ENCODE measurements around the gene ZCCHC13. TPM values are rescaled to one million over a fixed set of nuclear protein-coding genes. Genes with fewer than 3 reads are reported as not detected.
"Not testable (repeated sequence)": the region's sequence is repeated elsewhere in the genome, so short reads cannot be mapped to it uniquely, and the experiment has no call there.

The ZCCHC13 gene
- polyA plus RNA-seq, 2 of the 4 experiments (the other 2 are of a cell fraction) = not detected

GRCh38 chrX:74340051-74340450 is 36.1 kb downstream of the ZCCHC13 start:
- FAIRE-seq (peak; percentile 67), ATAC-seq (no peak), DNase-seq (ENCODE audit: low read depth in 1 of 2, low spot score in 1 of 2) (no peak)
- CTCF ChIA-PET = interaction anchor here (0.7 kb wide), 1 partner anchor 216 kb away, joined by 5 read pairs; no protein-coding TSS in a partner anchor
- TF ChIP-seq PHF8 (IDR thresholded peaks at IDR 0.05; ENCODE audit: borderline replicate concordance, low read depth) (no peak), POLR2A (IDR thresholded peaks at IDR 0.05; ENCODE audit: low read length) (no peak), EHF (CRISPR knock-in tag; IDR thresholded peaks at IDR 0.05) (no peak), CEBPB (IDR thresholded peaks at IDR 0.05) (no peak), JUN (IDR thresholded peaks at IDR 0.05) (no peak), SMC3 (IDR thresholded peaks at IDR 0.05) (no peak), FOXS1 (CRISPR knock-in tag; IDR thresholded peaks at IDR 0.05) (no peak), CBX8 (IDR thresholded peaks at IDR 0.05) (no peak)
- TF ChIP-seq, protein P1, sequence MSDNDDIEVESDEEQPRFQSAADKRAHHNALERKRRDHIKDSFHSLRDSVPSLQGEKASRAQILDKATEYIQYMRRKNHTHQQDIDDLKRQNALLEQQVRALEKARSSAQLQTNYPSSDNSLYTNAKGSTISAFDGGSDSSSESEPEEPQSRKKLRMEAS (IDR thresholded peaks at IDR 0.05) = no peak
- TF ChIP-seq, protein P2, sequence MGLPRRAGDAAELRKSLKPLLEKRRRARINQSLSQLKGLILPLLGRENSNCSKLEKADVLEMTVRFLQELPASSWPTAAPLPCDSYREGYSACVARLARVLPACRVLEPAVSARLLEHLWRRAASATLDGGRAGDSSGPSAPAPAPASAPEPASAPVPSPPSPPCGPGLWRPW (IDR thresholded peaks at IDR 0.05) = no peak
- Histone ChIP-seq H3K4me3 (no peak overlapping the region), H3K4me2 (no peak overlapping the region), H3K27ac (no peak overlapping the region), H3K9me3 (peaks cover 7% of the 10 kb centered on the region; the same call in 2 of the 3 replicates), H3K4me1 (peaks cover 15% of the 10 kb centered on the region)
- POLR2A ChIA-PET = no interaction called here

- not testable (repeated sequence) for H3K9me3 ChIP-seq; ATAC-seq; DNase-seq (ENCODE audit: low read depth in 1 of 2, low spot score in 1 of 2); H3K4me2 ChIP-seq; H3K27ac ChIP-seq; H3K4me3 ChIP-seq; FAIRE-seq
- H3K4me1 ChIP-seq = peaks cover 15% of the 10 kb centered on the region
- WGBS (ENCODE audit: missing lambda C conversion rate) = 83% methylated on average over 5 of the region's 5 CpGs
- ChIA-PET CTCF (interaction anchor here (1.5 kb wide), 1 partner anchor 50 kb away, joined by 3 read pairs; no protein-coding TSS in a partner anchor), POLR2A (interaction anchor here (1.0 kb wide), 1 partner anchor 50 kb away, joined by 3 read pairs; no protein-coding TSS in a partner anchor)
Observed at GRCh38 chrX:74342211-74342610, 38.2 kb downstream of the ZCCHC13 start.

DNA sequence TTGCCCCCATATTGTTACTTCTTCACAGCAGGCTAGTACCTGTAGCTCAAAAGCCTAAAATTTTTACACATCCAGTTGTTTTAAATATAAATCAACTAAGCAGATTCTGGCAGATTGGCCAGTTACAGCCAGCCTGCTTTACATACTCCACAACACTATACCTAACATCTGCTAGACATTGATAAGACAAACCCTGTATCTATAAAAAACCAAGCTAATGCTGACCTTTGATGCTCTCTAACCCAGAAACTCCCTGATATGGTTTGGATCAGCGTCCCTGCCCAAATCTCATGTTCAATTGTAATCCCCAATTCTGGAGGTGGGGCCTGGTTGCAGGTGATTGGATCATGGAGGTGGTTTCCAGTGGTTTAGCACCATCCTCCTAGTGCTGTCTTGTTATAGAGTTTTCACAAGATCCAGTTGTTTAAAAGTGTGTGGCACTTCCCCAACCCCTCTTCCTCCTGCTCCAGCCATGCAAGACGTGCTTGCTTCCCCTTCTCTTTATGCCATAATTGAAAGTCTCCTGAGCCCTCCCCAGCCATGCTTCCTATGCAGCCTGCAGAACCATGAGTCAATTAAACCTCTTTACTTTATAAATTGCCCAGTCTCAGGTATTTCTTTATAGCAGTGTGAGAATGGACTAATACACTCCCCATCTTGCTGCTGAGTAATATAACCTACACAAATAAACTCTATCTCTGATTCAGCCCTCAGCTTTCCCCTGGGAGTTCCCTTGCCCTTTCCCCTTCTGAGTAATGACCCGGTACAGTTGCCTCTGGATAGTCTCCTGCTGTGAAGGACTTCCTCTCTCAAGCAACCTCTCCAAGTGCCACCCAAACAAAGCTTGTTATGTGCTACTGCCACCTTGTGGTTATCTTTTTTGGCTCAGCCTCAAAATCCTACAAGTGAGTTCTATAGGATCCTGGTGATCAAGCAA is 39.6 kb downstream of the ZCCHC13 start:
- FAIRE-seq (peak; percentile 100), ATAC-seq (peak; percentile 100), DNase-seq (ENCODE audit: low read depth in 1 of 2, low spot score in 1 of 2) (peak; percentile 78 to 93)
- H3K4me1 ChIP-seq = peaks cover 15% of the 10 kb centered on the region
- H3K4me2 ChIP-seq = peak overlapping the region; percentile 44
- POLR2A ChIA-PET = interaction anchor here (1.4 to 1.7 kb wide), 2 partner anchors 51 to 92 kb away, joined by 4 to 8 read pairs; no protein-coding TSS in a partner anchor
- H3K9me3 ChIP-seq = peaks cover 5% of the 10 kb centered on the region; the same call in 2 of the 3 replicates
- no peak overlapping the region for H3K4me3 ChIP-seq
- CTCF ChIA-PET = interaction anchor here (0.7 to 1.9 kb wide), 25 partner anchors 8 to 487 kb away, joined by 3 to 16 read pairs (median 4); no protein-coding TSS in a partner anchor
- WGBS (ENCODE audit: missing lambda C conversion rate) = 18% methylated on average over 3 of the region's 3 CpGs
- peak overlapping the region; percentile 49 to 81; a peak in 5 of 6 replicates for H3K27ac ChIP-seq
- no peak for TF ChIP-seq NR3C1 (IDR thresholded peaks at IDR 0.05)
- TF ChIP-seq GATA3 (IDR thresholded peaks at IDR 0.05; ENCODE audit: borderline replicate concordance) = no peak; the same call in 1 of the 2 replicates
- TF ChIP-seq EHF (CRISPR knock-in tag; IDR thresholded peaks at IDR 0.05) = no peak
- TF ChIP-seq POLR2AphosphoS2 (conservative IDR thresholded peaks at IDR 0.05; ENCODE audit: low read length) = no peak
- TF ChIP-seq ATOH8 (CRISPR knock-in tag; IDR thresholded peaks at IDR 0.05; ENCODE audit: low read depth) = no peak
- no peak for TF ChIP-seq MAFK (IDR thresholded peaks at IDR 0.05; ENCODE audit: partially characterized antibody)
- TF ChIP-seq, protein P3, sequence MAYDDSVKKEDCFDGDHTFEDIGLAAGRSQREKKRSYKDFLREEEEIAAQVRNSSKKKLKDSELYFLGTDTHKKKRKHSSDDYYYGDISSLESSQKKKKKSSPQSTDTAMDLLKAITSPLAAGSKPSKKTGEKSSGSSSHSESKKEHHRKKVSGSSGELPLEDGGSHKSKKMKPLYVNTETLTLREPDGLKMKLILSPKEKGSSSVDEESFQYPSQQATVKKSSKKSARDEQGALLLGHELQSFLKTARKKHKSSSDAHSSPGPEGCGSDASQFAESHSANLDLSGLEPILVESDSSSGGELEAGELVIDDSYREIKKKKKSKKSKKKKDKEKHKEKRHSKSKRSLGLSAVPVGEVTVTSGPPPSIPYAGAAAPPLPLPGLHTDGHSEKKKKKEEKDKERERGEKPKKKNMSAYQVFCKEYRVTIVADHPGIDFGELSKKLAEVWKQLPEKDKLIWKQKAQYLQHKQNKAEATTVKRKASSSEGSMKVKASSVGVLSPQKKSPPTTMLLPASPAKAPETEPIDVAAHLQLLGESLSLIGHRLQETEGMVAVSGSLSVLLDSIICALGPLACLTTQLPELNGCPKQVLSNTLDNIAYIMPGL (CRISPR knock-in tag; IDR thresholded peaks at IDR 0.05; ENCODE audit: borderline replicate concordance) = no peak
- TF ChIP-seq RFX5 (IDR thresholded peaks at IDR 0.05) = no peak
- TF ChIP-seq ZNF302 (CRISPR knock-in tag; IDR thresholded peaks at IDR 0.05) = no peak
- no peak for TF ChIP-seq ZC3H11A (IDR thresholded peaks at IDR 0.05)
- no peak for TF ChIP-seq EHMT2 (IDR thresholded peaks at IDR 0.05; ENCODE audit: low read depth)
- no peak for TF ChIP-seq HOXB13 (CRISPR knock-in tag; IDR thresholded peaks at IDR 0.05; ENCODE audit: low read depth)
- no peak for TF ChIP-seq MAZ (IDR thresholded peaks at IDR 0.05; ENCODE audit: borderline replicate concordance, low read depth, low read length)
- peak; percentile 83 for TF ChIP-seq SMC3 (IDR thresholded peaks at IDR 0.05)
- TF ChIP-seq, protein P4, sequence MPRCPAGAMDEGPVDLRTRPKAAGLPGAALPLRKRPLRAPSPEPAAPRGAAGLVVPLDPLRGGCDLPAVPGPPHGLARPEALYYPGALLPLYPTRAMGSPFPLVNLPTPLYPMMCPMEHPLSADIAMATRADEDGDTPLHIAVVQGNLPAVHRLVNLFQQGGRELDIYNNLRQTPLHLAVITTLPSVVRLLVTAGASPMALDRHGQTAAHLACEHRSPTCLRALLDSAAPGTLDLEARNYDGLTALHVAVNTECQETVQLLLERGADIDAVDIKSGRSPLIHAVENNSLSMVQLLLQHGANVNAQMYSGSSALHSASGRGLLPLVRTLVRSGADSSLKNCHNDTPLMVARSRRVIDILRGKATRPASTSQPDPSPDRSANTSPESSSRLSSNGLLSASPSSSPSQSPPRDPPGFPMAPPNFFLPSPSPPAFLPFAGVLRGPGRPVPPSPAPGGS (IDR thresholded peaks at IDR 0.05) = 0 out of 3 replicates have a peak, but pooled peaks have one; percentile 48
- no peak for TF ChIP-seq HOXA7 (CRISPR knock-in tag; IDR thresholded peaks at IDR 0.05)
- peak in 1 of 2 experiments; percentile 52; a peak in 1 of 5 replicates for TF ChIP-seq JUN (IDR thresholded peaks at IDR 0.05)
- no peak for TF ChIP-seq ZFP36 (IDR thresholded peaks at IDR 0.05; ENCODE audit: borderline replicate concordance, partially characterized antibody)
- no peak for TF ChIP-seq NPAS2 (CRISPR knock-in tag; IDR thresholded peaks at IDR 0.05; ENCODE audit: borderline replicate concordance)
- TF ChIP-seq CEBPB (IDR thresholded peaks at IDR 0.05) = peak in 1 of 2 experiments; percentile 49; a peak in 1 of 4 replicates
- no peak for TF ChIP-seq HEYL (CRISPR knock-in tag; IDR thresholded peaks at IDR 0.05)
- no peak for TF ChIP-seq ESRRA (IDR thresholded peaks at IDR 0.05; ENCODE audit: borderline replicate concordance, low read length)
- peak; percentile 60; the same call in 1 of the 2 replicates for TF ChIP-seq JUNB (IDR thresholded peaks at IDR 0.05)
- no peak for TF ChIP-seq HOXB5 (CRISPR knock-in tag; IDR thresholded peaks at IDR 0.05)

All from A549 (cell line).